Peyer's patch (tissue), 4 donors: ENCODE measurements around the gene RPS14.

Experiments used
- CTCF ChIP-seq, 6 experiments: fragments of 450-650 bp in 4 of 6; fragments of 200-600 bp in 2 of 6; sonication (generic) in 1 of 6; IDR thresholded peaks; one replicate each; pipeline ENCODE4 v1.5.1; 2017 to 2019; ENCODE audit warnings: antibody characterized with exemption in 6 of 6, mild to moderate bottlenecking in 3 of 6, moderate library complexity in 1 of 6
- POLR2A ChIP-seq, 2 donors: fragments of 450-650 bp; IDR thresholded peaks; one replicate each; pipeline ENCODE4 v1.5.1; 2017; ENCODE audit warnings: antibody characterized with exemption in 2 of 2, mild to moderate bottlenecking in 2 of 2, moderate library complexity in 2 of 2

- TF ChIP-seq CTCF (IDR thresholded peaks at IDR 0.05) (no peak), POLR2A (IDR thresholded peaks at IDR 0.05) (no peak)
Observed at GRCh38 chr5:150401376-150402228, 47.9 kb downstream of the RPS14 start.
